ENCODE measurements around the gene SH2D3A. TPM values are rescaled to one million over a fixed set of nuclear protein-coding genes. Genes with fewer than 3 reads are reported as not detected.

Gene SH2D3A
- total and polyA plus RNA-seq, 2 experiments from 2014 or later: 20.7 to 38.4 TPM

DNA sequence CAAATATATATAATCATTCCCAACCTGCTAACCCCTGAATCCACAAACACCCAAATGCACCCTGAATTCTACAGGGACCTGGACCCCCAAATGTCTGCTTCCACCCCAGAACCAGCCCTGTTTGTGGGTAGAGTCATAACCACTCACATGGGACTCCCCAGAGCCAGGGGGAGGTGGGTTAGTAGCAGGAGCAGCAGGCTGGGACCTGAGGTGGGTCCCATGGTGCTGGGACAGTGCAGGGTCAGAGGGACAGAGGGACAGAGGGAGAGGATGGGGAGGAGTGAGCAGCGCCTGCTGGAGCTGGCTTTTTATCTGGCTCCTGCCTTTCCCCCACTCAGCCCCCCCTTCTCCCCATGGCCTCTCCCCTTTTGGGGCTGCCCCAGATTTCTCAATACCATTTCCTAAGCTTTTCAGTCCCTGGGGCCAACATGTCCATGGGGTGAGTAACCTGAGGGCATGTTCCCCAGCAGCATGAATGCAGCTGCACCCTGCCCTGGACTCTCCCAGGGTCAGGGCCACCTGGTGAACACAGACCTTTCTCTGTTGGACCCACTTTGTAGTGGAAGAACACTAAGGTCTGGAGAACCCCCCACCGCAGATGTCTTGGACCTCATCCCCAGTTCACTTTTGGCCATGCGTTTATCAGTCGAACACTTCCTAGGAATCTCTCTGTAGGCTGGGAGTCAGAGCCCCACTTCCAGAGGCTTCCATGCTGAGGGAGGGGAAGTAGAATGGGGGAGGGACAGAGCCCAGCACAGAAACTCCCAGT lies 46.7 kb downstream of the SH2D3A start, which contains the start of gene C3:
Gene C3 (minus strand): TSS at position 282 of the 769 bp plus-strand sequence. CDS start 61 bp downstream, at position 221.
- DNase-seq (ENCODE audit: low spot score): no peak
- no peaks in the 10 kb centered on the region for H4K20me1 ChIP-seq (replicated peaks; ENCODE audit: insufficient read depth)
- peaks cover 12% of the 10 kb centered on the region for H3K4me1 ChIP-seq (ENCODE audit: insufficient read depth)
- H2AFZ ChIP-seq: no peak within 1 kb of the TSS
- no peak within 1 kb of the TSS for H3K27ac ChIP-seq (ENCODE audit: low read depth)
- no peak for TF ChIP-seq EZH2phosphoT487 (IDR thresholded peaks at IDR 0.05; ENCODE audit: unreplicated experiment)
- TF ChIP-seq, protein P1, sequence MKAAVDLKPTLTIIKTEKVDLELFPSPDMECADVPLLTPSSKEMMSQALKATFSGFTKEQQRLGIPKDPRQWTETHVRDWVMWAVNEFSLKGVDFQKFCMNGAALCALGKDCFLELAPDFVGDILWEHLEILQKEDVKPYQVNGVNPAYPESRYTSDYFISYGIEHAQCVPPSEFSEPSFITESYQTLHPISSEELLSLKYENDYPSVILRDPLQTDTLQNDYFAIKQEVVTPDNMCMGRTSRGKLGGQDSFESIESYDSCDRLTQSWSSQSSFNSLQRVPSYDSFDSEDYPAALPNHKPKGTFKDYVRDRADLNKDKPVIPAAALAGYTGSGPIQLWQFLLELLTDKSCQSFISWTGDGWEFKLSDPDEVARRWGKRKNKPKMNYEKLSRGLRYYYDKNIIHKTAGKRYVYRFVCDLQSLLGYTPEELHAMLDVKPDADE (IDR thresholded peaks at IDR 0.05): no peak
- TF ChIP-seq CREB1 (CRISPR knock-in tag; IDR thresholded peaks at IDR 0.05; ENCODE audit: low read depth): no peak
- TF ChIP-seq NANOG (IDR thresholded peaks at IDR 0.05; ENCODE audit: borderline replicate concordance): no peak
- TF ChIP-seq, protein P2, sequence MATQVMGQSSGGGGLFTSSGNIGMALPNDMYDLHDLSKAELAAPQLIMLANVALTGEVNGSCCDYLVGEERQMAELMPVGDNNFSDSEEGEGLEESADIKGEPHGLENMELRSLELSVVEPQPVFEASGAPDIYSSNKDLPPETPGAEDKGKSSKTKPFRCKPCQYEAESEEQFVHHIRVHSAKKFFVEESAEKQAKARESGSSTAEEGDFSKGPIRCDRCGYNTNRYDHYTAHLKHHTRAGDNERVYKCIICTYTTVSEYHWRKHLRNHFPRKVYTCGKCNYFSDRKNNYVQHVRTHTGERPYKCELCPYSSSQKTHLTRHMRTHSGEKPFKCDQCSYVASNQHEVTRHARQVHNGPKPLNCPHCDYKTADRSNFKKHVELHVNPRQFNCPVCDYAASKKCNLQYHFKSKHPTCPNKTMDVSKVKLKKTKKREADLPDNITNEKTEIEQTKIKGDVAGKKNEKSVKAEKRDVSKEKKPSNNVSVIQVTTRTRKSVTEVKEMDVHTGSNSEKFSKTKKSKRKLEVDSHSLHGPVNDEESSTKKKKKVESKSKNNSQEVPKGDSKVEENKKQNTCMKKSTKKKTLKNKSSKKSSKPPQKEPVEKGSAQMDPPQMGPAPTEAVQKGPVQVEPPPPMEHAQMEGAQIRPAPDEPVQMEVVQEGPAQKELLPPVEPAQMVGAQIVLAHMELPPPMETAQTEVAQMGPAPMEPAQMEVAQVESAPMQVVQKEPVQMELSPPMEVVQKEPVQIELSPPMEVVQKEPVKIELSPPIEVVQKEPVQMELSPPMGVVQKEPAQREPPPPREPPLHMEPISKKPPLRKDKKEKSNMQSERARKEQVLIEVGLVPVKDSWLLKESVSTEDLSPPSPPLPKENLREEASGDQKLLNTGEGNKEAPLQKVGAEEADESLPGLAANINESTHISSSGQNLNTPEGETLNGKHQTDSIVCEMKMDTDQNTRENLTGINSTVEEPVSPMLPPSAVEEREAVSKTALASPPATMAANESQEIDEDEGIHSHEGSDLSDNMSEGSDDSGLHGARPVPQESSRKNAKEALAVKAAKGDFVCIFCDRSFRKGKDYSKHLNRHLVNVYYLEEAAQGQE (IDR thresholded peaks at IDR 0.05; ENCODE audit: unreplicated experiment): no peak
- ATAC-seq: no peak
- no peak within 1 kb of the TSS for H3K4me2 ChIP-seq
- Mint-ChIP-seq H3K36me3 (ENCODE audit: low read depth) (peaks cover 24% of the 10 kb centered on the region), H3K4me3 (no peak within 1 kb of the TSS), H3K4me1 (peaks cover 6% of the 10 kb centered on the region), H3K27me3 (ENCODE audit: insufficient read depth, low read depth, poor library complexity) (peaks cover 17% of the 10 kb centered on the region), H3K27ac (no peak within 1 kb of the TSS), H3K9me3 (peaks cover 50% of the 10 kb centered on the region)
- H3K79me2 ChIP-seq (replicated peaks; ENCODE audit: insufficient read depth): no peaks in the 10 kb centered on the region
- peaks cover 8% of the 10 kb centered on the region for H3F3A ChIP-seq (replicated peaks; ENCODE audit: low read depth)
- no peaks in the 10 kb centered on the region for H3K36me3 ChIP-seq (ENCODE audit: insufficient read depth)
- H3K27me3 ChIP-seq (ENCODE audit: insufficient read depth): no peaks in the 10 kb centered on the region
- no peaks in the 10 kb centered on the region for H3K9me2 ChIP-seq (ENCODE audit: insufficient read depth)
- no peak within 1 kb of the TSS for H3K4me3 ChIP-seq

DNA sequence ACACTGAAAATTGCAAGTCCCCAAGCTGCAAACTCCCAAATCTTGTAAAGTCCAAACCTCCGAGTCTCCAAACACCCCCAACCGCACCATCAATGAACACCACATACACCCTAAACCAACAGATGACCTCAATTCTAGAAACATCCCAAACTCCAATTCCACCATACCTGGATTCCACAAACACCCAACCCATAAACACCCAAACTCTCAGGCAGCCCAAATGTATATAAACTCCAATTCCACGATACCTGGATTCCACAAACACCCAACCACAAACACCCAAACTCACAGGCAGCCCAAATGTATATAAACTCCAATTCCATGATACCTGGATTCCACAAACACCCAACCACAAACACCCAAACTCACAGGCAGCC lies 47.3 kb downstream of the SH2D3A start:
- Mint-ChIP-seq H3K27ac (no peak overlapping the region), H3K4me1 (peaks cover 6% of the 10 kb centered on the region), H3K9me3 (peaks cover 52% of the 10 kb centered on the region), H3K4me3 (no peak overlapping the region), H3K36me3 (ENCODE audit: low read depth) (peaks cover 24% of the 10 kb centered on the region), H3K27me3 (ENCODE audit: insufficient read depth, low read depth, poor library complexity) (peaks cover 17% of the 10 kb centered on the region)
- no peak overlapping the region for H3K4me3 ChIP-seq
- H3K4me2 ChIP-seq: no peak overlapping the region
- H3K27ac ChIP-seq (ENCODE audit: low read depth): no peak overlapping the region
- peaks cover 8% of the 10 kb centered on the region for H3F3A ChIP-seq (replicated peaks; ENCODE audit: low read depth)
- H2AFZ ChIP-seq: no peak overlapping the region
- no peaks in the 10 kb centered on the region for H3K79me2 ChIP-seq (replicated peaks; ENCODE audit: insufficient read depth)
- H3K9me2 ChIP-seq (ENCODE audit: insufficient read depth): no peaks in the 10 kb centered on the region
- H3K4me1 ChIP-seq (ENCODE audit: insufficient read depth): peaks cover 12% of the 10 kb centered on the region
- ATAC-seq (no peak), DNase-seq (ENCODE audit: low spot score) (no peak)
- no peaks in the 10 kb centered on the region for H4K20me1 ChIP-seq (replicated peaks; ENCODE audit: insufficient read depth)
- H3K27me3 ChIP-seq (ENCODE audit: insufficient read depth): no peaks in the 10 kb centered on the region
- no peaks in the 10 kb centered on the region for H3K36me3 ChIP-seq (ENCODE audit: insufficient read depth)
- TF ChIP-seq, protein P1 (IDR thresholded peaks at IDR 0.05): no peak
- TF ChIP-seq ZNF114 (CRISPR knock-in tag; IDR thresholded peaks at IDR 0.05) (no peak), ZNF331 (CRISPR knock-in tag; IDR thresholded peaks at IDR 0.05; ENCODE audit: low read depth) (no peak), CREB1 (CRISPR knock-in tag; IDR thresholded peaks at IDR 0.05; ENCODE audit: low read depth) (no peak), EZH2phosphoT487 (IDR thresholded peaks at IDR 0.05; ENCODE audit: unreplicated experiment) (no peak), NANOG (IDR thresholded peaks at IDR 0.05; ENCODE audit: borderline replicate concordance) (no peak), POLR2AphosphoS5 (IDR thresholded peaks at IDR 0.05; ENCODE audit: low read depth) (no peak), STAT1 (IDR thresholded peaks at IDR 0.05; ENCODE audit: unreplicated experiment) (no peak), EZH2 (IDR thresholded peaks at IDR 0.05; ENCODE audit: low read depth, unreplicated experiment) (no peak)

Data from GM23338 (cell line).